Panc1 (cell line): Measurements from ENCODE around the gene PDHB. TPM values are rescaled to one million over a fixed set of nuclear protein-coding genes. Genes with fewer than 3 reads are reported as not detected.
A peak's percentile ranks its signal among the peaks of the same experiment; 100 is the strongest.

Experiments
- ATAC-seq: fragments of 200-7000 bp; cut with Tn5 transposase; 2 replicates; pipeline ENCODE4 v1.9.1; 2020; ENCODE audit warnings: mild to moderate bottlenecking, moderate library complexity
- Bru-seq: library from RNA; stranded (reverse); fragments of 400-500 nt; gene quantifications from one replicate; lab custom pipeline; 2021; lab: Mats Ljungman, UMichigan
- BruChase-seq, 2 experiments: library from RNA; stranded (reverse); fragments of 400-500 nt; gene quantifications; one replicate each; lab custom pipeline; 2021; lab: Mats Ljungman, UMichigan
- BruUV-seq: library from RNA; stranded (reverse); fragments of 400-500 nt; replicated peaks from 2 replicates; lab custom pipeline; 2021; lab: Mats Ljungman, UMichigan
- CTCF ChIA-PET: fragments of 300-600 bp; sonication (Branson Sonifier 250); formaldehyde crosslinking; loops from one replicate; lab custom pipeline; 2022; ENCODE audit warnings: antibody characterized with exemption; lab: Charles Lee
- POLR2A ChIA-PET: fragments of 300-600 bp; sonication (Branson Sonifier 250); formaldehyde crosslinking; loops from one replicate; lab custom pipeline; 2022; ENCODE audit warnings: antibody characterized with exemption; lab: Charles Lee
- DNase-seq: peaks from one replicate; pipeline ENCODE4 v3.0.0-alpha.2; 2010; ENCODE audit warnings: low read depth, low spot score
- H3K27ac ChIP-seq: 2 replicates; pipeline ENCODE4 v1.5.1; 2011; ENCODE audit warnings: mild to moderate bottlenecking, low read length, inconsistent platforms
- H3K27me3 ChIP-seq: fragments of 200-500 bp; sonication (Bioruptor generic); 2 replicates; pipeline ENCODE4 v1.6.0; 2014; ENCODE audit warnings: low read length, inconsistent platforms; ENCODE audit not compliant: control insufficient read depth, insufficient read depth
- H3K36me3 ChIP-seq: fragments of 200-500 bp; sonication (Bioruptor generic); 2 replicates; pipeline ENCODE4 v1.5.1; 2014; ENCODE audit warnings: inconsistent platforms, mild to moderate bottlenecking, low read length, moderate library complexity; ENCODE audit not compliant: control insufficient read depth, insufficient read depth
- H3K4me1 ChIP-seq: 2 replicates; pipeline ENCODE4 v1.5.1; 2011; ENCODE audit warnings: inconsistent platforms, mild to moderate bottlenecking, low read length, moderate library complexity; ENCODE audit not compliant: control insufficient read depth, insufficient read depth
- H3K4me3 ChIP-seq, 2 experiments: 2 replicates each; pipeline ENCODE4 v1.5.1; 2011 to 2012; ENCODE audit warnings: low read depth in 2 of 2, low read length in 2 of 2, mild to moderate bottlenecking in 2 of 2, inconsistent platforms in 1 of 2, moderate library complexity in 1 of 2
- H3K9me3 ChIP-seq: fragments of 200-500 bp; sonication (Bioruptor generic); 2 replicates; pipeline ENCODE4 v1.5.1; 2014; ENCODE audit warnings: low read depth, mild to moderate bottlenecking, inconsistent platforms, low read length, moderate library complexity; ENCODE audit not compliant: control insufficient read depth, insufficient read depth
- CTCF ChIP-seq: fragments of 450-650 bp; IDR thresholded peaks from 2 replicates; pipeline ENCODE4 v1.5.1; 2017; ENCODE audit warnings: mild to moderate bottlenecking
- POLR2AphosphoS5 ChIP-seq: IDR thresholded peaks from 2 replicates; pipeline ENCODE4 v1.6.1; 2012; ENCODE audit warnings: mild to moderate bottlenecking, low read depth, low read length, moderate library complexity
- REST ChIP-seq, 2 experiments: IDR thresholded peaks; 2 replicates each; pipeline ENCODE4 v1.6.1; 2011 to 2012; ENCODE audit warnings: low read depth in 2 of 2, control low read depth in 1 of 2, low read length in 1 of 2, mild to moderate bottlenecking in 1 of 2, moderate library complexity in 1 of 2; ENCODE audit not compliant: insufficient read depth in 1 of 2
- SIN3A ChIP-seq: IDR thresholded peaks from 2 replicates; pipeline ENCODE4 v1.6.1; 2012; ENCODE audit warnings: low read depth, mild to moderate bottlenecking, low read length, moderate library complexity, borderline replicate concordance; ENCODE audit not compliant: insufficient read depth
- TCF7L2 ChIP-seq: IDR thresholded peaks from 2 replicates; pipeline ENCODE4 v1.6.1; 2011; ENCODE audit warnings: mild to moderate bottlenecking, low read depth, low read length, inconsistent platforms
- in situ Hi-C: cut with HindIII; loops from 2 replicates; pipeline ENCODE4 v1.10.0; 2016; ENCODE audit warnings: low sequenced_read_pairs, low pct_unique_long_range_greater_than_20kb
- intact Hi-C: fragments of 100-400 bp; cut with micrococcal nuclease; formaldehyde crosslinking; loops from one replicate; pipeline ENCODE4 v1.10.0; 2022; ENCODE audit not compliant: unreplicated experiment
- long read RNA-seq: library from polyadenylated mRNA; unstranded; transcript quantifications from one replicate; pipeline ENCODE4 v2.0.0, GENCODE V29; 2021; ENCODE audit not compliant: unreplicated experiment
- polyA plus RNA-seq: library from polyadenylated mRNA; unstranded; fragments of >200 nt; gene quantifications from one replicate; pipeline ENCODE4 v1.2.1, GENCODE V29; 2012; ENCODE audit warnings: missing spikeins; ENCODE audit not compliant: insufficient read length
- total RNA-seq: library from RNA; stranded (reverse); gene quantifications from one replicate; pipeline ENCODE4 v1.2.1, GENCODE V29; 2021; ENCODE audit not compliant: unreplicated experiment

PDHB gene
- 66.6 TPM for total RNA-seq
- 67.2 TPM for polyA plus RNA-seq
- percentile 86 among the genes with signal in this experiment for Bru-seq, nascent RNA
- percentile 88 among the genes with signal in this experiment for BruChase-seq, experiment 1, labeled RNA remaining after a 2-hour chase
- BruChase-seq, experiment 2, labeled RNA remaining after a 6-hour chase: percentile 95 among the genes with signal in this experiment
- long read RNA-seq, transcript PDHB-202 (9 exons, 1,478 nt): minor isoform, 5 of 194 reads
- long read RNA-seq, transcript PDHB-201 (10 exons, 1,527 nt): major isoform, 139 of 194 reads
- long read RNA-seq, partial matches to known transcripts: 6 of 194 reads
- long read RNA-seq, other reads (novel, unspliced or antisense): 40 of 194 reads

GRCh38 chr3:58433400-58434167 lies at the start of gene PDHB:
Gene PDHB (minus strand): TSS chr3:58433832. CDS start chr3:58433809, 23 bp downstream.
- H3K9me3 ChIP-seq: no peaks in the 10 kb centered on the region
- ChIA-PET CTCF (no interaction called here), POLR2A (interaction anchor here (0.6 to 0.7 kb wide), 2 partner anchors 86 to 89 kb away, joined by 3 read pairs; no protein-coding TSS in a partner anchor)
- intact Hi-C loops (no loop called here), in situ Hi-C loops (no loop called here)
- peaks cover 11% of the 10 kb centered on the region for H3K36me3 ChIP-seq
- peak; percentile 69 for TF ChIP-seq TCF7L2
- TF ChIP-seq POLR2AphosphoS5: peak; percentile 80
- no peak for TF ChIP-seq REST (IDR thresholded peaks at IDR 0.05; ENCODE audit: insufficient read depth in 1 of 2, low read depth in 2 of 2, low read length in 1 of 2)
- TF ChIP-seq CTCF: no peak
- TF ChIP-seq SIN3A: no peak
- H3K27me3 ChIP-seq: no peaks in the 10 kb centered on the region
- BruUV-seq: no TSS peak
- H3K27ac ChIP-seq: peak within 1 kb of the TSS; percentile 94
- H3K4me1 ChIP-seq: peaks cover 12% of the 10 kb centered on the region
- H3K4me3 ChIP-seq: peak within 1 kb of the TSS; percentile 73 to 83
- ATAC-seq: peak; percentile 97
- DNase-seq: peak; percentile 45

GRCh38 chr3:58482917-58483636 lies 49.4 kb upstream of the PDHB start:
- Histone ChIP-seq H3K27ac (no peak overlapping the region; the same call in 1 of the 2 replicates), H3K9me3 (no peaks in the 10 kb centered on the region), H3K27me3 (no peaks in the 10 kb centered on the region), H3K4me3 (no peak overlapping the region), H3K36me3 (no peaks in the 10 kb centered on the region), H3K4me1 (peaks cover 3% of the 10 kb centered on the region)
- intact Hi-C loops: no loop called here
- no TSS peak for BruUV-seq
- no peak for TF ChIP-seq CTCF
- no peak for TF ChIP-seq SIN3A
- TF ChIP-seq POLR2AphosphoS5: no peak
- no peak for TF ChIP-seq REST (IDR thresholded peaks at IDR 0.05; ENCODE audit: insufficient read depth in 1 of 2, low read depth in 2 of 2, low read length in 1 of 2)
- no peak for TF ChIP-seq TCF7L2
- ChIA-PET CTCF (interaction anchor here (1.0 kb wide), 1 partner anchor 151 kb away, joined by 3 read pairs; no protein-coding TSS in a partner anchor), POLR2A (no interaction called here)
- no peak for ATAC-seq
- in situ Hi-C loops: no loop called here
- no peak for DNase-seq
